ENCODE data around the gene EGF. TPM values are rescaled to one million over a fixed set of nuclear protein-coding genes. Genes with fewer than 3 reads are reported as not detected.

Gene EGF
- total and polyA plus RNA-seq, 3 experiments from 2014 or later, result not detected

- H3K36me3 ChIP-seq (ENCODE audit: insufficient read depth, low read length), result no peaks in the 10 kb centered on the region
- H3K4me3 ChIP-seq (ENCODE audit: low read length), result no peak overlapping the region
- H3K27ac ChIP-seq (ENCODE audit: low read depth, low read length), result no peak overlapping the region
- Mint-ChIP-seq H3K36me3 (no peaks in the 10 kb centered on the region), H3K9me3 (no peaks in the 10 kb centered on the region), H3K27me3 (peaks cover 0 to 4% of the 10 kb centered on the region in 2 donors), H3K4me1 (peaks cover 0 to 3% (median 0%) of the 10 kb centered on the region in 3 donors), H3K4me3 (no peak overlapping the region), H3K27ac (no peak overlapping the region)
- H3K4me1 ChIP-seq (ENCODE audit: insufficient read depth, low read length), result no peaks in the 10 kb centered on the region
- ChIA-PET CTCF (interaction anchor here (0.7 to 2.1 kb wide), 9 partner anchors 14 to 515 kb away, joined by 3 to 56 read pairs (median 4); no protein-coding TSS in a partner anchor), POLR2A (no interaction called here)
- no peaks in the 10 kb centered on the region for H3K9me3 ChIP-seq (ENCODE audit: low read length)
- DNase-seq, result peak in 2 of 5 donors; percentile 35 to 42
- no peaks in the 10 kb centered on the region for H3K27me3 ChIP-seq (ENCODE audit: insufficient read depth, low read length, poor library complexity, severe bottlenecking)
Observed at GRCh38 chr4:110005461-110006056, 92.9 kb downstream of the EGF start.

GRCh38 chr4:110007217-110007616, 94.5 kb downstream of the EGF start:
- Histone ChIP-seq H3K27ac (ENCODE audit: low read depth, low read length) (no peak overlapping the region), H3K9me3 (ENCODE audit: low read length) (no peaks in the 10 kb centered on the region), H3K27me3 (ENCODE audit: insufficient read depth, low read length, poor library complexity, severe bottlenecking) (no peaks in the 10 kb centered on the region), H3K36me3 (ENCODE audit: insufficient read depth, low read length) (no peaks in the 10 kb centered on the region), H3K4me1 (ENCODE audit: insufficient read depth, low read length) (no peaks in the 10 kb centered on the region), H3K4me3 (ENCODE audit: low read length) (no peak overlapping the region)
- peaks cover 0 to 12% of the 10 kb centered on the region in 2 donors for H3K27me3 Mint-ChIP-seq
- no peak for DNase-seq
- H3K9me3 Mint-ChIP-seq, result no peaks in the 10 kb centered on the region
- H3K4me3 Mint-ChIP-seq, result no peak overlapping the region
- no peaks in the 10 kb centered on the region for H3K36me3 Mint-ChIP-seq
- ChIA-PET CTCF (interaction anchor here (2.1 kb wide), 1 partner anchor 506 kb away, joined by 56 read pairs; no protein-coding TSS in a partner anchor), POLR2A (no interaction called here)
- no peak overlapping the region for H3K27ac Mint-ChIP-seq
- H3K4me1 Mint-ChIP-seq, result peaks cover 0 to 3% (median 0%) of the 10 kb centered on the region in 3 donors

GRCh38 chr4:110008540-110008939, 95.9 kb downstream of the EGF start:
- H3K36me3 Mint-ChIP-seq, result no peaks in the 10 kb centered on the region
- ChIA-PET CTCF (interaction anchor here (1.5 to 2.5 kb wide), 2 partner anchors 13 to 507 kb away, joined by 4 to 10 read pairs; no protein-coding TSS in a partner anchor), POLR2A (no interaction called here)
- no peaks in the 10 kb centered on the region for H3K9me3 ChIP-seq (ENCODE audit: low read length)
- H3K36me3 ChIP-seq (ENCODE audit: insufficient read depth, low read length), result no peaks in the 10 kb centered on the region
- H3K9me3 Mint-ChIP-seq, result no peaks in the 10 kb centered on the region
- no peak overlapping the region for H3K27ac ChIP-seq (ENCODE audit: low read depth, low read length)
- H3K27me3 Mint-ChIP-seq, result peaks cover 0 to 19% of the 10 kb centered on the region in 2 donors
- no peaks in the 10 kb centered on the region for H3K4me1 Mint-ChIP-seq
- DNase-seq, result no peak
- H3K27ac Mint-ChIP-seq, result no peak overlapping the region
- H3K4me3 ChIP-seq (ENCODE audit: low read length), result no peak overlapping the region
- H3K4me1 ChIP-seq (ENCODE audit: insufficient read depth, low read length), result no peaks in the 10 kb centered on the region
- no peak overlapping the region for H3K4me3 Mint-ChIP-seq
- no peaks in the 10 kb centered on the region for H3K27me3 ChIP-seq (ENCODE audit: insufficient read depth, low read length, poor library complexity, severe bottlenecking)

GRCh38 chr4:110009550-110009949, 96.9 kb downstream of the EGF start:
- Histone ChIP-seq H3K4me1 (ENCODE audit: insufficient read depth, low read length) (no peaks in the 10 kb centered on the region), H3K9me3 (ENCODE audit: low read length) (no peaks in the 10 kb centered on the region), H3K27ac (ENCODE audit: low read depth, low read length) (no peak overlapping the region), H3K4me3 (ENCODE audit: low read length) (no peak overlapping the region), H3K36me3 (ENCODE audit: insufficient read depth, low read length) (no peaks in the 10 kb centered on the region), H3K27me3 (ENCODE audit: insufficient read depth, low read length, poor library complexity, severe bottlenecking) (no peaks in the 10 kb centered on the region)
- H3K4me1 Mint-ChIP-seq, result no peaks in the 10 kb centered on the region
- no peaks in the 10 kb centered on the region for H3K36me3 Mint-ChIP-seq
- ChIA-PET POLR2A (no interaction called here), CTCF (interaction anchor here (1.2 to 2.6 kb wide), 3 partner anchors 11 to 506 kb away, joined by 5 to 10 read pairs (median 8); no protein-coding TSS in a partner anchor)
- H3K9me3 Mint-ChIP-seq, result no peaks in the 10 kb centered on the region
- peak overlapping the region in 1 of 7 donors; percentile 15 for H3K4me3 Mint-ChIP-seq
- no peak for DNase-seq
- H3K27ac Mint-ChIP-seq, result no peak overlapping the region
- peaks cover 3 to 21% of the 10 kb centered on the region in 2 donors for H3K27me3 Mint-ChIP-seq

- Histone ChIP-seq H3K4me1 (ENCODE audit: insufficient read depth, low read length) (no peaks in the 10 kb centered on the region), H3K9me3 (ENCODE audit: low read length) (no peaks in the 10 kb centered on the region), H3K36me3 (ENCODE audit: insufficient read depth, low read length) (no peaks in the 10 kb centered on the region), H3K27ac (ENCODE audit: low read depth, low read length) (no peak overlapping the region), H3K27me3 (ENCODE audit: insufficient read depth, low read length, poor library complexity, severe bottlenecking) (no peaks in the 10 kb centered on the region), H3K4me3 (ENCODE audit: low read length) (no peak overlapping the region)
- Mint-ChIP-seq H3K36me3 (no peaks in the 10 kb centered on the region), H3K27ac (no peak overlapping the region), H3K4me3 (no peak overlapping the region), H3K9me3 (no peaks in the 10 kb centered on the region), H3K27me3 (peaks cover 3 to 18% of the 10 kb centered on the region in 2 donors), H3K4me1 (no peaks in the 10 kb centered on the region)
- no peak for DNase-seq
- POLR2A ChIA-PET, result no interaction called here
- CTCF ChIA-PET, result interaction anchor here (0.9 to 2.6 kb wide), 3 partner anchors 12 to 505 kb away, joined by 3 to 10 read pairs (median 8); no protein-coding TSS in a partner anchor
Observed at GRCh38 chr4:110010797-110011196, 98.1 kb downstream of the EGF start.

GRCh38 chr4:110012917-110013316, 100.2 kb downstream of the EGF start:
- Mint-ChIP-seq H3K4me1 (no peaks in the 10 kb centered on the region), H3K27me3 (peaks cover 3 to 18% of the 10 kb centered on the region in 2 donors), H3K36me3 (peaks cover 0 to 7% (median 0%) of the 10 kb centered on the region in 3 donors), H3K9me3 (peaks cover 0 to 7% (median 2%) of the 10 kb centered on the region in 5 donors), H3K27ac (no peak overlapping the region), H3K4me3 (no peak overlapping the region)
- Histone ChIP-seq H3K4me3 (ENCODE audit: low read length) (no peak overlapping the region), H3K36me3 (ENCODE audit: insufficient read depth, low read length) (no peaks in the 10 kb centered on the region), H3K27ac (ENCODE audit: low read depth, low read length) (no peak overlapping the region), H3K9me3 (ENCODE audit: low read length) (no peaks in the 10 kb centered on the region), H3K4me1 (ENCODE audit: insufficient read depth, low read length) (no peaks in the 10 kb centered on the region), H3K27me3 (ENCODE audit: insufficient read depth, low read length, poor library complexity, severe bottlenecking) (no peaks in the 10 kb centered on the region)
- no peak for DNase-seq
- ChIA-PET CTCF (no interaction called here), POLR2A (no interaction called here)

- peaks cover 0 to 7% (median 0%) of the 10 kb centered on the region in 3 donors for H3K36me3 Mint-ChIP-seq
Observed at GRCh38 chr4:110014233-110014632, 101.5 kb downstream of the EGF start.

GRCh38 chr4:110019153-110019552, 106.5 kb downstream of the EGF start:
- Mint-ChIP-seq H3K4me1 (peaks cover 3 to 18% (median 17%) of the 10 kb centered on the region in 3 donors), H3K27me3 (peaks cover 0 to 3% of the 10 kb centered on the region in 2 donors), H3K36me3 (peaks cover 0 to 7% (median 0%) of the 10 kb centered on the region in 3 donors), H3K27ac (no peak overlapping the region), H3K4me3 (no peak overlapping the region), H3K9me3 (peaks cover 0 to 7% (median 2%) of the 10 kb centered on the region in 5 donors)
- H3K4me1 ChIP-seq (ENCODE audit: insufficient read depth, low read length), result no peaks in the 10 kb centered on the region
- ChIA-PET POLR2A (no interaction called here), CTCF (interaction anchor here (0.7 to 1.1 kb wide), 3 partner anchors 14 to 30 kb away, joined by 3 to 6 read pairs (median 5); no protein-coding TSS in a partner anchor)
- H3K36me3 ChIP-seq (ENCODE audit: insufficient read depth, low read length), result no peaks in the 10 kb centered on the region
- no peaks in the 10 kb centered on the region for H3K9me3 ChIP-seq (ENCODE audit: low read length)
- no peak for DNase-seq
- no peak overlapping the region for H3K4me3 ChIP-seq (ENCODE audit: low read length)
- no peaks in the 10 kb centered on the region for H3K27me3 ChIP-seq (ENCODE audit: insufficient read depth, low read length, poor library complexity, severe bottlenecking)
- H3K27ac ChIP-seq (ENCODE audit: low read depth, low read length), result no peak overlapping the region

More at GRCh38 chr4:110014233-110014632, 101.5 kb downstream of the EGF start:
- Histone ChIP-seq H3K27me3 (ENCODE audit: insufficient read depth, low read length, poor library complexity, severe bottlenecking) (no peaks in the 10 kb centered on the region), H3K4me1 (ENCODE audit: insufficient read depth, low read length) (no peaks in the 10 kb centered on the region), H3K36me3 (ENCODE audit: insufficient read depth, low read length) (no peaks in the 10 kb centered on the region), H3K27ac (ENCODE audit: low read depth, low read length) (no peak overlapping the region), H3K9me3 (ENCODE audit: low read length) (no peaks in the 10 kb centered on the region), H3K4me3 (ENCODE audit: low read length) (no peak overlapping the region)
- Mint-ChIP-seq H3K4me3 (no peak overlapping the region), H3K9me3 (peaks cover 0 to 7% (median 2%) of the 10 kb centered on the region in 5 donors), H3K27ac (no peak overlapping the region), H3K4me1 (peaks cover 3 to 10% (median 8%) of the 10 kb centered on the region in 3 donors), H3K27me3 (peaks cover 3 to 18% of the 10 kb centered on the region in 2 donors)
- POLR2A ChIA-PET, result no interaction called here
- no peak for DNase-seq
- CTCF ChIA-PET, result interaction anchor here (1.2 to 1.3 kb wide), 2 partner anchors 16 to 20 kb away, joined by 3 read pairs; no protein-coding TSS in a partner anchor

Measured in CD8-positive, alpha-beta memory T cell (primary cell).